ENCODE data around the gene KIF2A.

DNA sequence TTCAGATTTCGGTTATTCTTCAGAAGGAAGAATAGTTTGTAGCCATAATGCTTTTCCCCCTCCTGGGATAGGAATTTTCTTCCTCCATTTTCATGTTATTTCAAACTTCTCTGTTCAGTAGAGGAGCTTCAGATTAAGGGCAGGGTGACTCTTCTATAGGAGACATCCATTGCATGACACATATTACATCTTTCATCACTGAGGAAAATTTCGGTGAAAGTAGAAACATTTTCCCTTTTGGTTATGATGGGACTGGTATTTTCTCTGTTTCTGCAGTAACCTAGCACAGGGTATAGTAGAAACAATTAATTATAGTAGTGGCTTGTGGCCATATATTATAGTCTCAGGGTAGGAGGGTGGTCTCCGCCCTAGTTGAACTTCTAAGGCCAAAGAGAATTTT, 107.7 kb downstream of the KIF2A start:
- TF ChIP-seq CTCF (IDR thresholded peaks at IDR 0.05) (no peak), POLR2A (IDR thresholded peaks at IDR 0.05) (no peak)

All from body of pancreas (tissue), 4 donors.